WTC11 (cell line): ENCODE results near the gene NQO2. TPM values are rescaled to one million over a fixed set of nuclear protein-coding genes. Genes with fewer than 3 reads are reported as not detected.
A peak's percentile ranks its signal among the peaks of the same experiment; 100 is the strongest.

ENCODE experiments used
- ATAC-seq: fragments of 200-7000 bp; cut with Tn5 transposase; 2 replicates; pipeline ENCODE4 v1.10.0; 2021; ENCODE audit warnings: mild to moderate bottlenecking, moderate library complexity
- CTCF ChIA-PET: fragments of 300-600 bp; sonication (Branson Sonifier 250); formaldehyde crosslinking; loops from one replicate; lab custom pipeline; 2021; ENCODE audit warnings: antibody characterized with exemption; lab: Charles Lee
- POLR2A ChIA-PET: fragments of 350-600 bp; sonication (Branson Sonifier 250); formaldehyde crosslinking; loops from one replicate; lab custom pipeline; 2021; ENCODE audit warnings: antibody characterized with exemption; lab: Charles Lee
- DNase-seq: peaks from one replicate; pipeline ENCODE4 v3.0.0; 2021; ENCODE audit warnings: low spot score
- H3K27ac Mint-ChIP-seq: 2 replicates; pipeline ENCODE4 v1.8.0; 2021; ENCODE audit warnings: mixed read lengths
- H3K27me3 Mint-ChIP-seq: 2 replicates; pipeline ENCODE4 v1.8.0; 2021; ENCODE audit warnings: low read depth, mild to moderate bottlenecking, moderate library complexity, mixed read lengths
- H3K36me3 Mint-ChIP-seq: 2 replicates; pipeline ENCODE4 v1.8.0; 2021; ENCODE audit warnings: mixed read lengths
- H3K4me1 Mint-ChIP-seq: 2 replicates; pipeline ENCODE4 v1.8.0; 2022; ENCODE audit warnings: mixed read lengths
- H3K4me3 Mint-ChIP-seq: 2 replicates; pipeline ENCODE4 v1.8.0; 2021; ENCODE audit warnings: mild to moderate bottlenecking, moderate library complexity, mixed read lengths
- H3K9me3 Mint-ChIP-seq: 2 replicates; pipeline ENCODE4 v1.8.0; 2021; ENCODE audit warnings: mixed read lengths
- AR ChIP-seq: fragments of 250-450 bp; sonication (Bioruptor Pico); IDR thresholded peaks from 2 replicates; pipeline ENCODE4 v1.9.0; 2021; ENCODE audit warnings: mild to moderate bottlenecking
- ARID4B ChIP-seq: sonication (generic); formaldehyde crosslinking; IDR thresholded peaks from 2 replicates; pipeline ENCODE4 v1.8.0; 2023; ENCODE audit warnings: missing genetic modification reagents, mild to moderate bottlenecking, borderline replicate concordance
- ATF2 ChIP-seq: sonication (generic); formaldehyde crosslinking; IDR thresholded peaks from 2 replicates; pipeline ENCODE4 v1.8.1; 2022; ENCODE audit warnings: low read depth, missing genetic modification reagents, borderline replicate concordance
- ATF6 ChIP-seq: sonication (generic); formaldehyde crosslinking; IDR thresholded peaks from 2 replicates; pipeline ENCODE4 v1.8.1; 2023; ENCODE audit warnings: mild to moderate bottlenecking, missing genetic modification reagents
- E2F4 ChIP-seq: sonication (generic); formaldehyde crosslinking; IDR thresholded peaks from 2 replicates; pipeline ENCODE4 v1.8.1; 2022; ENCODE audit warnings: low read depth, mild to moderate bottlenecking, moderate library complexity, missing genetic modification reagents, borderline replicate concordance
- EMX1 ChIP-seq: fragments of 250-450 bp; sonication (Bioruptor Pico); IDR thresholded peaks from 2 replicates; pipeline ENCODE4 v1.8.0; 2021; ENCODE audit warnings: mild to moderate bottlenecking
- FOXJ3 ChIP-seq: sonication (generic); formaldehyde crosslinking; IDR thresholded peaks from 2 replicates; pipeline ENCODE4 v1.9.0; 2021; ENCODE audit warnings: missing genetic modification reagents, mild to moderate bottlenecking, borderline replicate concordance
- FOXK1 ChIP-seq: sonication (generic); formaldehyde crosslinking; IDR thresholded peaks from 2 replicates; pipeline ENCODE4 v1.8.0; 2022; ENCODE audit warnings: mild to moderate bottlenecking, moderate library complexity, missing genetic modification reagents
- IRF1 ChIP-seq: sonication (generic); formaldehyde crosslinking; IDR thresholded peaks from 2 replicates; pipeline ENCODE4 v1.8.0; 2023; ENCODE audit warnings: missing genetic modification reagents
- IRF2 ChIP-seq: sonication (generic); formaldehyde crosslinking; IDR thresholded peaks from 2 replicates; pipeline ENCODE4 v1.8.0; 2022; ENCODE audit warnings: low read depth, missing genetic modification reagents, borderline replicate concordance
- MLX ChIP-seq: sonication (generic); formaldehyde crosslinking; IDR thresholded peaks from 2 replicates; pipeline ENCODE4 v1.8.1; 2023; ENCODE audit warnings: mild to moderate bottlenecking, missing genetic modification reagents, moderate library complexity
- NR1H2 ChIP-seq: sonication (generic); formaldehyde crosslinking; IDR thresholded peaks from 2 replicates; pipeline ENCODE4 v1.9.0; 2021; ENCODE audit warnings: mild to moderate bottlenecking, moderate library complexity, missing genetic modification reagents
- PREB ChIP-seq: sonication (generic); formaldehyde crosslinking; IDR thresholded peaks from 2 replicates; pipeline ENCODE4 v1.8.1; 2022; ENCODE audit warnings: mild to moderate bottlenecking, missing genetic modification reagents, moderate library complexity, borderline replicate concordance
- RORB ChIP-seq: fragments of 250-450 bp; sonication (Bioruptor Pico); IDR thresholded peaks from 2 replicates; pipeline ENCODE4 v1.9.0; 2021; ENCODE audit warnings: mild to moderate bottlenecking
- USF2 ChIP-seq: sonication (generic); formaldehyde crosslinking; IDR thresholded peaks from 2 replicates; pipeline ENCODE4 v1.8.1; 2023; ENCODE audit warnings: mild to moderate bottlenecking, missing genetic modification reagents, moderate library complexity
- ZNF219 ChIP-seq: sonication (generic); formaldehyde crosslinking; IDR thresholded peaks from 2 replicates; pipeline ENCODE4 v1.8.0; 2023; ENCODE audit warnings: missing genetic modification reagents, mild to moderate bottlenecking, borderline replicate concordance
- ZNF263 ChIP-seq: sonication (generic); formaldehyde crosslinking; IDR thresholded peaks from 2 replicates; pipeline ENCODE4 v1.8.1; 2022; ENCODE audit warnings: low read depth, mild to moderate bottlenecking, moderate library complexity, missing genetic modification reagents
- ZNF416 ChIP-seq: fragments of 250-450 bp; sonication (Bioruptor Pico); IDR thresholded peaks from 2 replicates; pipeline ENCODE4 v1.9.0; 2021; ENCODE audit warnings: mild to moderate bottlenecking, inconsistent platforms
- ZNF671 ChIP-seq: fragments of 250-450 bp; sonication (Bioruptor Pico); IDR thresholded peaks from 2 replicates; pipeline ENCODE4 v1.8.0; 2021; ENCODE audit warnings: mild to moderate bottlenecking
- total RNA-seq: library from RNA; stranded (reverse); gene quantifications from 3 replicates; pipeline ENCODE4 v1.2.3, GENCODE V29; 2021

Gene NQO2
- total RNA-seq, 1 experiment from 2014 or later, result 119 TPM

GRCh38 chr6:2988426-2989331 is 11.0 kb upstream of the NQO2 start:
- ChIA-PET CTCF (interaction anchor here (0.6 to 9.1 kb wide), 28 partner anchors 9 to 435 kb away, joined by 3 to 203 read pairs (median 4); partner anchors contain the start of genes MYLK4, NQO2, SERPINB1 and SERPINB6), POLR2A (interaction anchor here (0.5 to 4.3 kb wide), 14 partner anchors 12 to 1836 kb away, joined by 3 to 25 read pairs (median 4); partner anchors contain the start of genes NQO2, SERPINB1 and WRNIP1)
- peak; percentile 74 for ATAC-seq
- no peak for TF ChIP-seq RORB (CRISPR knock-in tag)
- TF ChIP-seq ZNF263 (CRISPR knock-in tag), result peak; percentile 100
- peak; percentile 11; the same call in 1 of the 2 replicates for TF ChIP-seq FOXK1 (CRISPR knock-in tag)
- TF ChIP-seq USF2 (CRISPR knock-in tag), result no peak
- TF ChIP-seq E2F4, result no peak
- TF ChIP-seq ZNF671 (CRISPR knock-in tag), result no peak
- TF ChIP-seq ARID4B (CRISPR knock-in tag), result 0 out of 2 replicates have a peak, but pooled peaks have one; percentile 29
- TF ChIP-seq FOXJ3, result no peak
- TF ChIP-seq ATF6 (CRISPR knock-in tag), result no peak
- TF ChIP-seq IRF2 (CRISPR knock-in tag), result 0 out of 2 replicates have a peak, but pooled peaks have one; percentile 53
- no peak for TF ChIP-seq PREB (CRISPR knock-in tag)
- no peak for TF ChIP-seq NR1H2
- no peak for TF ChIP-seq IRF1 (CRISPR knock-in tag)
- TF ChIP-seq ZNF219 (CRISPR knock-in tag), result no peak
- no peak for TF ChIP-seq AR (CRISPR knock-in tag)
- TF ChIP-seq EMX1 (CRISPR knock-in tag), result no peak
- TF ChIP-seq MLX, result no peak
- no peak for TF ChIP-seq ZNF416 (CRISPR knock-in tag)
- TF ChIP-seq ATF2 (CRISPR knock-in tag), result no peak; the same call in 1 of the 2 replicates

More at GRCh38 chr6:2988426-2989331, 11.0 kb upstream of the NQO2 start:
- Mint-ChIP-seq H3K9me3 (0 out of 2 replicates have a peak, but pooled peaks cover 5% of the 10 kb centered on the region), H3K4me1 (peaks cover 54% of the 10 kb centered on the region), H3K27me3 (no peaks in the 10 kb centered on the region), H3K27ac (peak overlapping the region; percentile 100), H3K4me3 (peak overlapping the region; percentile 93), H3K36me3 (no peaks in the 10 kb centered on the region)
- peak; percentile 91 for DNase-seq
